DND-41 (cell line): Measurements from ENCODE around the gene SEC16A.

Source experiments
- ATAC-seq: fragments of 200-7000 bp; cut with Tn5 transposase; 3 replicates; pipeline ENCODE4 v1.9.1; 2021; ENCODE audit warnings: low read depth; ENCODE audit not compliant: insufficient read depth
- DNase-seq: peaks from one replicate; pipeline ENCODE4 v3.0.0-alpha.2; 2020
- H2AFZ ChIP-seq: 2 replicates; pipeline ENCODE4 v1.6.0; 2012; ENCODE audit warnings: low read depth, low read length
- H3K27ac ChIP-seq: 2 replicates; pipeline ENCODE4 v1.5.1; 2012; ENCODE audit warnings: low read length, inconsistent platforms
- H3K27me3 ChIP-seq: fragments of 200-600 bp; sonication (generic); 2 replicates; pipeline ENCODE4 v1.6.0; 2012; ENCODE audit warnings: low read length, mild to moderate bottlenecking, inconsistent platforms; ENCODE audit not compliant: insufficient read depth, poor library complexity
- H3K36me3 ChIP-seq: 2 replicates; pipeline ENCODE4 v1.5.1; 2012; ENCODE audit warnings: low read length, inconsistent platforms; ENCODE audit not compliant: insufficient read depth
- H3K4me1 ChIP-seq: 2 replicates; pipeline ENCODE4 v1.5.1; 2012; ENCODE audit warnings: mild to moderate bottlenecking, low read length; ENCODE audit not compliant: insufficient read depth
- H3K4me2 ChIP-seq: 2 replicates; pipeline ENCODE4 v1.6.0; 2012; ENCODE audit warnings: mild to moderate bottlenecking, moderate library complexity, low read length, inconsistent platforms; ENCODE audit not compliant: insufficient read depth
- H3K4me3 ChIP-seq, 2 experiments: fragments of 200-600 bp in 1 of 2; shearing (Covaris generic) in 1 of 2; 2 replicates each; pipeline ENCODE4 v1.5.1; 2012 to 2016; ENCODE audit warnings: inconsistent platforms in 2 of 2, low read length in 2 of 2, mild to moderate bottlenecking in 2 of 2, low read depth in 1 of 2, moderate library complexity in 1 of 2
- H3K79me2 ChIP-seq: 2 replicates; pipeline ENCODE4 v1.6.0; 2012; ENCODE audit warnings: low read length, inconsistent platforms; ENCODE audit not compliant: insufficient read depth
- H3K9ac ChIP-seq: 2 replicates; pipeline ENCODE4 v1.6.0; 2012; ENCODE audit warnings: low read depth, mild to moderate bottlenecking, inconsistent platforms, low read length, moderate library complexity
- H3K9me3 ChIP-seq: 2 replicates; pipeline ENCODE4 v1.5.1; 2012; ENCODE audit warnings: low read length, moderate library complexity, mild to moderate bottlenecking, inconsistent platforms; ENCODE audit not compliant: insufficient read depth, severe bottlenecking
- H4K20me1 ChIP-seq: 2 replicates; pipeline ENCODE4 v1.6.0; 2012; ENCODE audit warnings: low read length; ENCODE audit not compliant: insufficient read depth
- EZH2 ChIP-seq: IDR thresholded peaks from 3 replicates; pipeline ENCODE4 v1.6.1; 2012; ENCODE audit warnings: borderline replicate concordance, low read depth, mild to moderate bottlenecking, moderate library complexity, low read length, inconsistent platforms; ENCODE audit not compliant: severe bottlenecking
- TF ChIP-seq, protein P1 (sequence below): IDR thresholded peaks from 2 replicates; pipeline ENCODE4 v1.5.1; 2012; ENCODE audit warnings: borderline replicate concordance, low read length, moderate library complexity, mild to moderate bottlenecking; ENCODE audit not compliant: poor library complexity, severe bottlenecking; ENCODE audit errors: extremely low read depth

SEC16A gene

DNA sequence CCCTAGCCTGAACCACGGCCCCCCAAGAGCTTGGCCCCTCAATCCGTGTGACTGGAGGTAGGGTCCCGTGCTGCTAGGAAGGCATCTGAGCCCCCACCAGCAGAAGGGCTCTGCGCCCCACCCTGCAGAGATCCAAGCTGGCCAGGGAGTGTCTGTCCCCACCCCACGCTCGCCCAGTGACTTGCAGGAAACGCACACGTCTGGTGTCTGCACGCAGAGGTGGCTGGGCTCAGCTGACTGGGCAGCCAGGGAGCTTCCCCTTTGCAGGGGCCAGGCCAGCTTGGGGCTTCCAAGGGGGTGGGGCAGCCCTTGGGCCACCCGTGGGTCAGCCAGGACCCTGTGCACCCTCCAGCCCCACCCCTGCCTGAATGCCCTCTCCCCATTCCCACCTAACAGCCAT is 38.7 kb upstream of the SEC16A start:
- Histone ChIP-seq H3K27me3 (no peaks in the 10 kb centered on the region), H3K36me3 (peaks cover 96% of the 10 kb centered on the region), H3K4me2 (no peak overlapping the region), H4K20me1 (peaks cover 92% of the 10 kb centered on the region), H3K79me2 (peaks cover 93% of the 10 kb centered on the region), H3K4me1 (no peaks in the 10 kb centered on the region), H2AFZ (no peak overlapping the region), H3K4me3 (no peak overlapping the region), H3K27ac (no peak overlapping the region), H3K9ac (no peak overlapping the region), H3K9me3 (no peaks in the 10 kb centered on the region)
- TF ChIP-seq EZH2: no peak
- TF ChIP-seq, protein P1, sequence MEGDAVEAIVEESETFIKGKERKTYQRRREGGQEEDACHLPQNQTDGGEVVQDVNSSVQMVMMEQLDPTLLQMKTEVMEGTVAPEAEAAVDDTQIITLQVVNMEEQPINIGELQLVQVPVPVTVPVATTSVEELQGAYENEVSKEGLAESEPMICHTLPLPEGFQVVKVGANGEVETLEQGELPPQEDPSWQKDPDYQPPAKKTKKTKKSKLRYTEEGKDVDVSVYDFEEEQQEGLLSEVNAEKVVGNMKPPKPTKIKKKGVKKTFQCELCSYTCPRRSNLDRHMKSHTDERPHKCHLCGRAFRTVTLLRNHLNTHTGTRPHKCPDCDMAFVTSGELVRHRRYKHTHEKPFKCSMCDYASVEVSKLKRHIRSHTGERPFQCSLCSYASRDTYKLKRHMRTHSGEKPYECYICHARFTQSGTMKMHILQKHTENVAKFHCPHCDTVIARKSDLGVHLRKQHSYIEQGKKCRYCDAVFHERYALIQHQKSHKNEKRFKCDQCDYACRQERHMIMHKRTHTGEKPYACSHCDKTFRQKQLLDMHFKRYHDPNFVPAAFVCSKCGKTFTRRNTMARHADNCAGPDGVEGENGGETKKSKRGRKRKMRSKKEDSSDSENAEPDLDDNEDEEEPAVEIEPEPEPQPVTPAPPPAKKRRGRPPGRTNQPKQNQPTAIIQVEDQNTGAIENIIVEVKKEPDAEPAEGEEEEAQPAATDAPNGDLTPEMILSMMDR: no peak
- no peak for DNase-seq
- no peak for ATAC-seq

DNA sequence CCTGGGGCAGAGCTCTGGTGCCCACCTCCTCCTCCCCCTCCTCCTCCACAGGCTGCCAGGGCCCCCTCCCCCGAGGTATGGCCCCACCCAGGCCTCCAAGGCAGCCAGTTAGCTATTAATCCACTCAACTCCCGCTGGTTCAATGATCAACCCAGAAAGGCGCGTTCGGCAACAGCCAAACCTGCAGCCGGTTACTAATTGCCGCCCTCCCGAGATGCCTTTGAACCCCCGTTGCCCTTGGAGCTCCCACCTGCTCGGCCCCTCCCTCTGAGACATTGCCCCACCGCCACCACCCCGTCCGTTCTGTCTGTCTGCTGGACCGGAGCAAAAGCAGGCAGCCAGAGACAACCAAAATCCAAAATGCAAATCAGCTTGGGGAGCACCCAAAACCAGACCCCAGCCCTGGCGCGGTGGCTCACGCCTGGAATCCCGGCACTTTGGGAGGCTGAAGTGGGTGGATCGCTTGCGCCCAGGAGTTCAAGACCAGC is 37.3 kb upstream of the SEC16A start:
- TF ChIP-seq EZH2: no peak
- TF ChIP-seq, protein P1: no peak
- Histone ChIP-seq H3K27ac (no peak overlapping the region), H3K4me2 (no peak overlapping the region), H3K9me3 (no peaks in the 10 kb centered on the region), H3K79me2 (peaks cover 88% of the 10 kb centered on the region), H4K20me1 (peaks cover 93% of the 10 kb centered on the region), H3K9ac (no peak overlapping the region), H3K4me3 (no peak overlapping the region), H3K4me1 (no peaks in the 10 kb centered on the region), H2AFZ (no peak overlapping the region), H3K36me3 (peaks cover 96% of the 10 kb centered on the region), H3K27me3 (no peaks in the 10 kb centered on the region)
- DNase-seq (no peak), ATAC-seq (no peak)

DNA sequence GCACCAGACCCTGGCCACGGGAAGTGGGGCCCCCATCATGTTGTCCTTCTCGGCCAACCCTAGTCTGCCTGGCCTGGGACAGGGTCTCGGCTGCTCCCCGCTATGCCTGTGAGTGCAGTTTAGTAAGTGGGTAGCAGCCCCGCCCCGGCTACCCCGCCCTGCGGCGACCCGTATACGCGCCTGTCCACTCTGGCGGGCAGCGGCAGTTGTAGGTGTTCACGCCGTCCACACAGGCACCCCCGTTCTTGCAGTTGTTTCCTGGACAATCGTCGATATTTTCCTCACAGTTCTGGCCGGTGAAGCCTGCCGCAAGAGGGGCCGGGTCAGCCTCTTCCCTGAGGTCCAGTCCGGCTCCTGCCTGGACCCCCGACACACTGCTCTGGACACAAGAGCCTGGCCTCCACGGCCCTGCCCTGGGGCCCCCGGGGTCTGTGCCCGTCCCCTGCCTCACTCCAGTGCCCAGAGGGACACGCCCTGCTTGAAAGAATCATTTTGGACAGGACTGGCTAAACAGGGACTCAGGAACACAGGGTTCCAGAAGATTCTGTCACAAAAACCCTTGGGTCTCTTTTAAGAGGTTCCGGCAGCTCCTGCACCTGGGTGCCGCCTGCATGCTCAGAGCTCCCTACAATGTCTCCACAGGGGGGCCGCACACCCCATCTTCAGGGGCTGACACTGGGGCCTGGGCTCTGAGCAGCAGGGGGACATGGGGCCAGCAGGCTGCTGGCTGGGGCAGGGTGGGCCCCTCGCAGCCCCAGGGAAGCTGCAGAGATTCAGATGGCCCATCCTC is 36.6 kb upstream of the SEC16A start:
- DNase-seq: no peak
- Histone ChIP-seq H3K4me2 (no peak overlapping the region), H3K4me3 (no peak overlapping the region), H3K4me1 (no peaks in the 10 kb centered on the region), H3K36me3 (peaks cover 98% of the 10 kb centered on the region), H3K9me3 (no peaks in the 10 kb centered on the region), H4K20me1 (peaks cover 95% of the 10 kb centered on the region), H2AFZ (no peak overlapping the region), H3K27me3 (no peaks in the 10 kb centered on the region), H3K27ac (no peak overlapping the region), H3K79me2 (peaks cover 89% of the 10 kb centered on the region), H3K9ac (no peak overlapping the region)
- TF ChIP-seq, protein P1: no peak
- no peak for TF ChIP-seq EZH2
- ATAC-seq: no peak
